GM18511 (cell line): ENCODE data around the gene SELENOW.
"Not testable (repeated sequence)": the region's sequence is repeated elsewhere in the genome, so short reads cannot be mapped to it uniquely, and the experiment has no call there.

Experiments used
- ATAC-seq: cut with Tn5 transposase; IDR thresholded peaks from one replicate; pipeline ENCODE4 v1.9.1; 2021; ENCODE audit warnings: mild to moderate bottlenecking, moderate library complexity; ENCODE audit not compliant: unreplicated experiment

Gene SELENOW

DNA sequence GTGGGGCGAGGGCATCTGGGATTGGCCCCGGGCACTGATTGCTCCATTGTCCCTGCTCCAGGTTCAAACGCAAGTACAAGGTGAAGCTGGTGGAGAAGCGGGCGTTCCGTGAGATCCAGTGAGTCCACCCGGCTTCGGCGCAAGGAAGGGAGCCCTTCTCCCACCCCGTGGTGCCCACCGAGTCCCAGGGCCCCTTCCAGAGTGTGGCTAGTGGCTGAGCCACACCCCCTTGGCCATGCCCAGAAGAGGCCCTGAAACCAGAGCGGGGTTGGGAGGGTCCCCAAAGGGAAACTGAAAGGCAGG, 21.9 kb upstream of the SELENOW start:
- no peak for ATAC-seq

GRCh38 chr19:47756953-47757608, 21.4 kb upstream of the SELENOW start:
- ATAC-seq = no peak

GRCh38 chr19:47757617-47758442, 20.7 kb upstream of the SELENOW start:
- no peak for ATAC-seq

GRCh38 chr19:47758443-47758804, 20.1 kb upstream of the SELENOW start:
- ATAC-seq = no peak

DNA sequence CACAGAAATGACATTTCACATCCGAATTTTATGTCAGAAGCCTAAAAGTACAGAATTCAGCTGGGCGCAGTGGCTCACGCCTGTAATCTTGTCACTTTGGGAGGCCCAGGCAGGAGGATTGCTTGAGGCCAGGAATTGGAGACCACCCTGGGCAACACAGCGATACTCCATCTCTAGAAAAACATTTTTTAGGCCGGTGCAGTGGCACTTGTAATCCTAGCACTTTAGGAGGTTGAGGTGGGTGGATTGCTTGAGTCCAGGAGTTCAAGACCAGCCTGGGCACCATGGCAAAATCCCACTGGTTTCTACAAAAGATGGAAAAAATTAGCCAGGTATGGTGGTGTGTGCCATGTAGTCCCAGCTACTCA, 17.9 kb upstream of the SELENOW start:
- no peak for ATAC-seq

DNA sequence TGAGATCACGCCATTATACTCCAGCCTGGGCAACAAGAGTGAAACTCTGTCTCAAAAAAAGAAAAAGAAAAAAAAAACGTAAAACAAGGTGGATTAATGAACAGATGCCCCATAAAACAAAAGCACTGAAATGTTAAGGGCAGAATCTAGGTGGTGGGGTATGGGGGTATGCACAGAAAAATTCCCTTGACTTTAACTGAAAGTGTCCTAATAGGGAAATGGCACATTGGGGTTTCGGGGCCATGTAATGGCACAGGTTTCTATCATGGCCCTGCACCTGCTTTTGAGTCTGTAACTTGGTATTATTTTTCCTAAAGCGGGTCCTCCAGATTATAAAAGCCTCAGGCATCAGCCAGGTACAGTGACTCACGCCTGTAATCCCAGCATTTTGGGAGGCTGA, 16.9 kb upstream of the SELENOW start:
- ATAC-seq = no peak

DNA sequence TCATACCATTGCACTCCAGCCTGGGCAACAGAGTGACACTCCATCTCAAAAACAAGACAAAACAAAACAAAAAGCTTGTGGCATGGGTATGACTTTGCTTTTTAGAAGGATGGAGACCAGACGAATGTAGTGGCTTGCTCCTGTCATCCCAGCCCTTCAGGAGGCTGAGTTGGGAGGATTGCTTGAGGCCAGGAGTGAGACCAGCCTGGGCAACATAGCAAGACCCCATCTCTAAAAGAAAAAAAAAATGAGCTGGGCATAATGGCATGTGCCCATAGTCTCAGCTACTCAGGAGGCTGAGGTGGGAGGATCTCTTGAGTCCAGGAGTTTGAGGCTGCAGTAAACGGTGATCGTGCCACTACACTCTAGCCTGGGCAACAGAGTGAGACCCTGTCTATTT, 16.4 kb upstream of the SELENOW start:
- ATAC-seq = no peak

- ATAC-seq = no peak
Observed at GRCh38 chr19:47762615-47763308, 15.7 kb upstream of the SELENOW start.

GRCh38 chr19:47764705-47765104, 13.8 kb upstream of the SELENOW start:
- not testable (repeated sequence) for ATAC-seq

GRCh38 chr19:47765523-47766358, 12.8 kb upstream of the SELENOW start:
- ATAC-seq = no peak

DNA sequence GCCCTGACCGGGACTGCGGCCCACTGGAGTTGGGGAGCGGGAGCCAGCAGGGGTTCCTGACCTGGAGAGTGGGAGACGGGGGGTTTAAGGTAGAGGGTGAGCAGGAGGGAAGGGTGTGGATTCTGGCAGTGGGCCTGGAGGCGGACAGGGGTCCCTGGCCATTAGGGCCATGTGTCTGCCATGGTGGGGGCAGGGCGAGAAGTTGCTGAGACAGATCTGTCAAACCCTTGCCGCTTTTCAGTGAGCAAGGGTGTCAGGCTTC, 12.2 kb upstream of the SELENOW start:
- ATAC-seq = no peak

GRCh38 chr19:47766670-47767069, 11.8 kb upstream of the SELENOW start:
- ATAC-seq = no peak

DNA sequence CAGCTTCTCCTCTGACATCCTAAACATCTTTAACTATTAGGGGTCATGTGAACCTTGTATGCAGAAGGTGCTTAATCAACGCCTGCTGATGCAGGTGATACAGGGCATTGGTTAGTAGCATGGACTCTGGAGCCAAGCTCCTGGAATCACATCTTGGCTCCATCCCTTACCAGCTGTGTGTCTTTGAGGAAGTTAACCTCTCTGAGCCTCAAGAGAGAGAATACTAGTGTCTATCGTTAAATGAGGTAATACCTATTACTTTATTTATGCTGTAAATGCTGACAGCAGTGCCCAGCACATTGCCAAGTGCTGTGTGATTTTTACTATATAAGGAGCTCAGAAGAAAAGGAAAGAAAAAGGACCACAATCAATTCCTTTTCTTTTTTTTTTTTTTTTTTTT, 11.2 kb upstream of the SELENOW start:
- no peak for ATAC-seq

GRCh38 chr19:47768604-47769003, 9.9 kb upstream of the SELENOW start:
- no peak for ATAC-seq

GRCh38 chr19:47769534-47769933, 9.0 kb upstream of the SELENOW start:
- ATAC-seq = no peak

- not testable (repeated sequence) for ATAC-seq
Observed at GRCh38 chr19:47771291-47771690, 7.2 kb upstream of the SELENOW start.

DNA sequence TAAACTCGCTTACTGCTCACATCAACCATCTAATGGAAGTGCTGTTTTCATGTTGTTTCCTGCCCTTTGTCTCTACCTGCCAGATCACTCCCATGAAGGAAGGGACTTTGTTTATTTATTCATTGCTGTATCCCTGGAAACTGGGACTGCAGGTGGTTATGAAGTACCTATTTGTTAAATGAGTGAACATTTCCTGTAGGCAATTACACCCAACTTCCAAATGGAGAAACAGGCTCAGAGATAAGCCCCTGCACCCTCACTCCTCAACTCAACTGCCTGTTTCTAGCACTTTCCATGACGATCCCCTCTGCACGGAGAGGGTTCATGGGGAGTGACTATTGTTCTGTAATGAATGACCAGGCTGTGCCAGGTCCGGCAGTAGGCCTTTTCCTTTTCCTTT, 1.9 kb upstream of the SELENOW start:
- no peak for ATAC-seq

GRCh38 chr19:47777245-47778048, 1.1 kb upstream of the SELENOW start:
- ATAC-seq = not testable (repeated sequence)

- no peak for ATAC-seq
Observed at GRCh38 chr19:47778954-47779351, 450 bp downstream of the SELENOW start.

DNA sequence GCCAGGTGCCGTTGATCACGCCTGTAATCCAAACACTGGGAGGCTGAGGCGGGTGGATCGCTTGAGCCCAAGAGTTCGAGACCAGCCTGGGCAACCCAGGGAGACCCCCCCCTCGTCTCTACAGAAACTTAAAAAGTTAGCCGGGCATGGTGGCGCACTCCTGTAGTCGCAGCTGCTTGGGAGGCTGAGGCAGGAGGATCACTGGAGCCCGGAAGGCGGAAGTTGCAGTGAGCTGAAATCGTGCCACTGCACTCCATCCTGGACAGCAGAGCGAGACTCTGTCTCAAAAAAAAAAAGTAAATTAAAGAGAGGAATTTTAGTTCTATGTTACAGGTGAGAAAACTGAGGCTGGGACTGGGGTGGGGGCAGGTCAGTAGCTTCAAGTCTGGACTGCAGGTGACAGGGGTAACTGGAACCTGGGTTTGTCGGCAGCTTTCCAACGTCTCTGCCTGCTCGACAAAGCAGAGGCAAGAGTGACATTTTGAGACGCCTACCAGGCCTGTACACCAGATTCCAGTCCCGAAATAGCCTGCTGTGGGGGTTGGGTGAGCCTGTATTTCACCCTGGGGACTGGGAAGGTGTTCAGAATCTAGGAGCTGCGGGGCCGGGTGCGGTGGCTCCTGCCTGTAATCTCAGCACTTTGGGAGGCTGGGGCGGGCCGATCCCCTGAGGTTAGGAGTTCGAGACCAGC, 1.2 kb downstream of the SELENOW start:
- no peak for ATAC-seq
